Measurements from ENCODE around the gene ANKS1B.

DNA sequence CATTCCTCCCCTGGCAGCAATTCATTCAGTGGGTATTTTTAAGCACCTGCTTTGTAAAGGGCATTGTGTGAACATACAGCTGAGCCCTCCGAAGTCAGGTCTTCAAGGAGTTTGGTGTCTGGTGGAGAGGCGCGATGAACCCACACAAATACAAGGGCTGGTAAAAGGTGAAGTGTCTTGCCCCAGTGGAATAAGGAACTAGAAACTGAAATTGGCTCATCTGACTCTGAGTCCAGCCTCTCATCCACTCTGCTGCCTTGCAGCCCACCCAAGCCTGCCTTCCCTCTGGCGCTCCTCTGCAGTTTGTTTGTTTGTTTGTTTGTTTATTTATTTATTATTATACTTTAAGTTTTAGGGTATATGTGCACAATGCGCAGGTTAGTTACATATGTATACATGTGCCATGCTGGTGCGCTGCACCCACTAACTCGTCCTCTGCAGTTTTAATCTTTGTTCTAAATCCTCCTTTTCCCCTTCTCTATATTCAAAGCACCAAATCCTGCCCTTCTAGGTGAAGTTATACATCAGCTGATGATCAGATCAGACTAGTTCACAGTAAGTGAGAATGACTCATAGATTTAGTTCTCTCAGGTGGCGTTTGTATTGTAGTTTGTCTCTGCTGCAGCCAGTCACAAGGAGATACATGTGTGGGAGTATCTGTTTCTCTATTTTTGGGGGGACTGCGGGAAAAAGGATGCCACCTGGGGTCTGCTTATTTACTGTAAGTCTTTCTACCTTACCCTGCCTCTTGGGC is 945.2 kb downstream of the ANKS1B start:
- TF ChIP-seq, protein P1, sequence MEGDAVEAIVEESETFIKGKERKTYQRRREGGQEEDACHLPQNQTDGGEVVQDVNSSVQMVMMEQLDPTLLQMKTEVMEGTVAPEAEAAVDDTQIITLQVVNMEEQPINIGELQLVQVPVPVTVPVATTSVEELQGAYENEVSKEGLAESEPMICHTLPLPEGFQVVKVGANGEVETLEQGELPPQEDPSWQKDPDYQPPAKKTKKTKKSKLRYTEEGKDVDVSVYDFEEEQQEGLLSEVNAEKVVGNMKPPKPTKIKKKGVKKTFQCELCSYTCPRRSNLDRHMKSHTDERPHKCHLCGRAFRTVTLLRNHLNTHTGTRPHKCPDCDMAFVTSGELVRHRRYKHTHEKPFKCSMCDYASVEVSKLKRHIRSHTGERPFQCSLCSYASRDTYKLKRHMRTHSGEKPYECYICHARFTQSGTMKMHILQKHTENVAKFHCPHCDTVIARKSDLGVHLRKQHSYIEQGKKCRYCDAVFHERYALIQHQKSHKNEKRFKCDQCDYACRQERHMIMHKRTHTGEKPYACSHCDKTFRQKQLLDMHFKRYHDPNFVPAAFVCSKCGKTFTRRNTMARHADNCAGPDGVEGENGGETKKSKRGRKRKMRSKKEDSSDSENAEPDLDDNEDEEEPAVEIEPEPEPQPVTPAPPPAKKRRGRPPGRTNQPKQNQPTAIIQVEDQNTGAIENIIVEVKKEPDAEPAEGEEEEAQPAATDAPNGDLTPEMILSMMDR (IDR thresholded peaks at IDR 0.05 in 2 of 3, conservative IDR thresholded peaks at IDR 0.05 in 1 of 3; ENCODE audit: borderline replicate concordance in 1 of 3, insufficient read depth in 1 of 3, low read depth in 2 of 3, low read length in 2 of 3): no peak
- no peak for TF ChIP-seq SIN3A (IDR thresholded peaks at IDR 0.05; ENCODE audit: low read depth)
- TF ChIP-seq ELF1 (IDR thresholded peaks at IDR 0.05; ENCODE audit: borderline replicate concordance, low read depth): no peak
- no peak for TF ChIP-seq ZFX (IDR thresholded peaks at IDR 0.05)
- no peak for TF ChIP-seq SP1 (IDR thresholded peaks at IDR 0.05; ENCODE audit: low read depth)
- no peak for TF ChIP-seq EZH2 (IDR thresholded peaks at IDR 0.05)
- TF ChIP-seq EGR1 (IDR thresholded peaks at IDR 0.05; ENCODE audit: low read depth): no peak
- TF ChIP-seq, protein P2, sequence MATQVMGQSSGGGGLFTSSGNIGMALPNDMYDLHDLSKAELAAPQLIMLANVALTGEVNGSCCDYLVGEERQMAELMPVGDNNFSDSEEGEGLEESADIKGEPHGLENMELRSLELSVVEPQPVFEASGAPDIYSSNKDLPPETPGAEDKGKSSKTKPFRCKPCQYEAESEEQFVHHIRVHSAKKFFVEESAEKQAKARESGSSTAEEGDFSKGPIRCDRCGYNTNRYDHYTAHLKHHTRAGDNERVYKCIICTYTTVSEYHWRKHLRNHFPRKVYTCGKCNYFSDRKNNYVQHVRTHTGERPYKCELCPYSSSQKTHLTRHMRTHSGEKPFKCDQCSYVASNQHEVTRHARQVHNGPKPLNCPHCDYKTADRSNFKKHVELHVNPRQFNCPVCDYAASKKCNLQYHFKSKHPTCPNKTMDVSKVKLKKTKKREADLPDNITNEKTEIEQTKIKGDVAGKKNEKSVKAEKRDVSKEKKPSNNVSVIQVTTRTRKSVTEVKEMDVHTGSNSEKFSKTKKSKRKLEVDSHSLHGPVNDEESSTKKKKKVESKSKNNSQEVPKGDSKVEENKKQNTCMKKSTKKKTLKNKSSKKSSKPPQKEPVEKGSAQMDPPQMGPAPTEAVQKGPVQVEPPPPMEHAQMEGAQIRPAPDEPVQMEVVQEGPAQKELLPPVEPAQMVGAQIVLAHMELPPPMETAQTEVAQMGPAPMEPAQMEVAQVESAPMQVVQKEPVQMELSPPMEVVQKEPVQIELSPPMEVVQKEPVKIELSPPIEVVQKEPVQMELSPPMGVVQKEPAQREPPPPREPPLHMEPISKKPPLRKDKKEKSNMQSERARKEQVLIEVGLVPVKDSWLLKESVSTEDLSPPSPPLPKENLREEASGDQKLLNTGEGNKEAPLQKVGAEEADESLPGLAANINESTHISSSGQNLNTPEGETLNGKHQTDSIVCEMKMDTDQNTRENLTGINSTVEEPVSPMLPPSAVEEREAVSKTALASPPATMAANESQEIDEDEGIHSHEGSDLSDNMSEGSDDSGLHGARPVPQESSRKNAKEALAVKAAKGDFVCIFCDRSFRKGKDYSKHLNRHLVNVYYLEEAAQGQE (IDR thresholded peaks at IDR 0.05; ENCODE audit: low read depth): no peak
- no peak for TF ChIP-seq ZNF274 (IDR thresholded peaks at IDR 0.05; ENCODE audit: low read depth, low read length)
- TF ChIP-seq POLR2A (IDR thresholded peaks at IDR 0.05; ENCODE audit: borderline replicate concordance, extremely low read depth, insufficient read depth, insufficient read length): no peak
- TF ChIP-seq YY1 (IDR thresholded peaks at IDR 0.05; ENCODE audit: extremely low read depth, insufficient replicate concordance, low read depth, low read length): no peak
- no peak for TF ChIP-seq CEBPB (IDR thresholded peaks at IDR 0.05; ENCODE audit: low read depth)

Measured in HCT116 (cell line).